IPS-18c (cell line): ENCODE measurements around the gene RBM5.

Experiments used
- H3K4me3 ChIP-seq: 2 replicates; pipeline ENCODE4 v1.7.0; 2013; ENCODE audit warnings: low read depth, mild to moderate bottlenecking, low read length, moderate library complexity; ENCODE audit not compliant: insufficient read depth
- H3K9me3 ChIP-seq: one replicate; pipeline ENCODE4 v1.6.1; 2013; ENCODE audit warnings: mild to moderate bottlenecking, low read length, moderate library complexity; ENCODE audit not compliant: control insufficient read depth, insufficient read depth

Gene RBM5

DNA sequence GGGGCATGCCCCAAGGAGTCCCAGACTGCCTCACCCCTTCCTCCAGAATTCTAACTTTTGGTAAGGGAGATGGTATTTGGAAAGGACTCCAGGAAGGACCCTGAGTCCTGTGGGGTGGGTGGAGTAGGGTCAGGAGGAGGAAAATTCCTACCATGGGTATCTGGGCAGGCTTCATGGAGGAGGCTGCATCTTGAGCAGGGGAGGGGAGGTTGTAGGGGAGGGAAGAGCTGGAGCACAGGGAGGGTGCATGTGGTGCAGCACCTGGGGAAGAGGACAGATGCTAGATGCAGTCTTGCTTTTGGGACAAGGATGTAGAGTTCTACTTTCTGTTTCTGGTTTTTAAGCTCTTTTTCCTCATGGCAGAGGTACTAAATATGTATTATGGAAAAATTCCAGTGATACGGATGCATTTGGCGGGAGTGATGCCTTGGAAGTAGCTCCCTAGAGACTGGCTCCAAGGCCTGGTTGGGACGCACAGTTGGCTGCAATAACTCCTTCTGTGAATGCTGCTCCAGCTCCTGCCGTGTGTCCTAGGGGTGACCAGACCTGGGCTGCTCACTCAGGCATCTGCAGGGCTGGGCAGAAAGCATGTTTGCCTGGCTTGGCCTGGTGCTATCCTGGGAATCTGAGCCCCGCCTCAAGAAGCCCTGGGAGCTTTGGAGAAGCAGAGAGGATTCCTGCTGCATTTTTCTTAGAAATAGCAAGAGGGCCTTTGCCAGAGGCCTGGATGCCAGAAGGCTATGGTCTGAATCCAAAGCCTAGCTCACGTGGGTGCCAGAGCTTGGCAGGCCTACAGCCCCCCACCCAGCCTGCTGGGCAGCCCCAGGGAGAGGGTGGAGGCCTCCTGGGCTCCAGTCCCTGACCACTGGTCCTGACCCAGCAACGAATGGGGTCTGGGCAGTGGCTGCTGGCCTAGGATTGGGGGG lies 76.5 kb downstream of the RBM5 start:
- H3K9me3 ChIP-seq: no peaks in the 10 kb centered on the region
- H3K4me3 ChIP-seq: no peak overlapping the region

- Histone ChIP-seq H3K4me3 (no peak overlapping the region), H3K9me3 (no peaks in the 10 kb centered on the region)
Observed at GRCh38 chr3:50165910-50166538, 77.3 kb downstream of the RBM5 start.

- H3K4me3 ChIP-seq: no peak overlapping the region
- H3K9me3 ChIP-seq: no peaks in the 10 kb centered on the region
Observed at GRCh38 chr3:50166620-50167019, 77.9 kb downstream of the RBM5 start.

- no peaks in the 10 kb centered on the region for H3K9me3 ChIP-seq
- no peak overlapping the region for H3K4me3 ChIP-seq
Observed at GRCh38 chr3:50167069-50167840, 78.5 kb downstream of the RBM5 start.

DNA sequence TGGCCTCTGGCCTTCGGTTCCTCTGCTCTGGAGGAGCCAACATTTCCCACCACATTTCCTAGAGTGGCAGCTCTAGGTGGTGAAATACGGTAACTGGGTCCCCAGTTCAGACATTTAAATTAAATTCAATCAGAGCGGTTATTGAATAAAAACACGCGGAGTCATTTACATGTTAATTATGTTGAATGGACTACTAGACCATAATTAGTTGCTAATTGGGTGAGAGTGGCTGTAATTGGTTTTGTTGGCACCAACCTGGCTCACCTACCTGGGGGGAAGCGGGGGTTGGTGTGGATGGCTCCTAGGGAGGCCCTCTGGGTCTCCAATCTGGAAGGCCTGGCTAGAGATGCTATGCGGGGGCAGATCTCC lies 79.1 kb downstream of the RBM5 start:
- Histone ChIP-seq H3K4me3 (no peak overlapping the region), H3K9me3 (no peaks in the 10 kb centered on the region)

GRCh38 chr3:50168388-50168787 lies 79.7 kb downstream of the RBM5 start:
- Histone ChIP-seq H3K9me3 (no peaks in the 10 kb centered on the region), H3K4me3 (no peak overlapping the region)
